Adrenal gland (tissue), 5 donors: ENCODE results near the gene HES3.

ENCODE experiments used
- CTCF ChIP-seq, 6 experiments: fragments of 450-650 bp in 4 of 6; fragments of 200-600 bp in 2 of 6; sonication (generic) in 1 of 6; IDR thresholded peaks; 1 replicate in 5 of 6; 2 replicates in 1 of 6; pipeline versions ENCODE4 v1.5.1 to v1.8.0; 2016 to 2021; ENCODE audit warnings: antibody characterized with exemption in 6 of 6, mild to moderate bottlenecking in 2 of 6, moderate library complexity in 1 of 6
- POLR2A ChIP-seq, 2 donors: fragments of 450-650 bp; IDR thresholded peaks; one replicate each; pipeline ENCODE4 v1.6.1; 2017; ENCODE audit warnings: antibody characterized with exemption in 2 of 2, mild to moderate bottlenecking in 2 of 2, moderate library complexity in 1 of 2
- donor health status: DM: no; HTN: no; CAD: no.

DNA sequence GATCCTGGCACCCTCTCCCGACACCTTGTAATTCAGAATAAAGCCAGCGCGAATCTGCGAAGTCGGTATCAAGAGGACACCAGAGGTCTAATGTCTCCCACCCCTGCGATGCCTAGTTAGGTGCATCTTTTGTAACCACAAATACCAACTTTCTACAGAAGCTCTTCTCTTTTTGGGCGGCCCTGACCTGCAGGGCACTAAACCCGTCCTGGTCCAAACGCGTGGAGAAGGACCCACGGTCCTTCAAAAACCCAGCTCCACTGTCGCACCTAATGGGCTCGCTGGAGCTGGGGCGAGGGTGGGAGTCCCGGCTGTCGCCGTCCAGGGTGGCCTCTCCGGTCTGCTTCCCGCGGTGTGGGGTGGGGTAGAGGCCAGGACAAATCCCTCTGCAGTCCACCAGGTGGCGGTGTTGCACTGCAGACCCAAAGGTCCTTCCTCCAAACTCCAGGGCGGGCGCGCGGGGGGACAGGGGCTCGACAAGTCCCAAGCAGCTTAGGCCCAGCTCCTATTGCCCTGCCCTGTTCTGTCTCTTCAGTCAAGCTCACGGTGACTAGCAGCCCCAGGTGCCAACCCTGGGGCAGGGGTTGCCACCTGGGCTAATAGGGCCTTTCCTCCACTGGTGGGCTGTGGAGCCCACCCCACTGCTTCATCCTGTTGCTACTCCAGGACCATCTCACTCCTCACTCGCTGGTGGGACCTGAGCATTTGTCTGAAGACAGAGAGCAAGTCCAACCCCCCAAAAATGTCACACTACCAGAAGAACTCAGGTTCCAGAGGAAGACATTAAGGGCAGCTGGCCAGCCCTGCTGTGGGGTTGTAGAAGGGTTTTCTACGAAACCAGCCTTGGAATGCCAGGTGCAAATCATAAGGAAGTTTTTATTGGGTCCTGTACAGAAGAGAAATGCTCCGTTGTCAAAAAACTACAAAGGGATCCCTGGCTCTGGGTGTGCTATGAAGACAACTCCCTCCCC is 2.8 kb downstream of the HES3 start:
- peak; percentile 94 to 98 (median 97) for TF ChIP-seq CTCF (IDR thresholded peaks at IDR 0.05)
- no peak for TF ChIP-seq POLR2A (IDR thresholded peaks at IDR 0.05)
